Measurements from ENCODE around the gene ASB15.

ASB15 gene

GRCh38 chr7:123609883-123610239 is 8.2 kb downstream of the ASB15 start:
- Histone ChIP-seq H3K4me1 (no peaks in the 10 kb centered on the region), H3K36me3 (no peaks in the 10 kb centered on the region), H3K27ac (no peak overlapping the region), H3K4me3 (no peak overlapping the region), H3K9ac (no peak overlapping the region), H3K27me3 (no peaks in the 10 kb centered on the region), H4K20me1 (no peaks in the 10 kb centered on the region), H3K4me2 (no peak overlapping the region), H3K9me3 (no peaks in the 10 kb centered on the region)
- TF ChIP-seq Cebpa-rat (IDR thresholded peaks at IDR 0.05): no peak

GRCh38 chr7:123612024-123612423 is 10.4 kb downstream of the ASB15 start:
- Histone ChIP-seq H3K4me2 (no peak overlapping the region), H3K9ac (no peak overlapping the region), H4K20me1 (no peaks in the 10 kb centered on the region), H3K27me3 (no peaks in the 10 kb centered on the region), H3K4me3 (no peak overlapping the region), H3K4me1 (no peaks in the 10 kb centered on the region), H3K36me3 (no peaks in the 10 kb centered on the region), H3K9me3 (no peaks in the 10 kb centered on the region), H3K27ac (no peak overlapping the region)
- TF ChIP-seq Cebpa-rat (IDR thresholded peaks at IDR 0.05): no peak

DNA sequence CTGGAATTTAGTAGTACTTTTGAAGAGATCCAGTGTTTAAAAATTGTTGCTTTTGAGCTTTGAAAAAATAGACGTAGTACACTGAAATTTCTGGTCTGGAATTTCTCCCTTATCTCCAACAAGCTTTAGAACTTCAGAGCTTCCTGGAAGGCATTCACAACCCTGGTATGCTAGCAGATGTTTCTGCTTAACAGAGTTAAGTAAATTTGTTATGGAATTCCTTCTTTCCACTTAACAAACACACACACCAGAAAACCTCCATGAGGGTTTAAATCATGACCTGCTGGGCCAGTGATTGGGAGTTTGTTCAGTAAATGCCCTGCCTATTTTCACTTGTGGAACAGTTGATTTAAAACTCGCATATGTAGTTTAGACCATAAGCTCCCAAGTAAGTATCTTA is 13.7 kb downstream of the ASB15 start:
- Histone ChIP-seq H3K4me1 (no peaks in the 10 kb centered on the region), H3K27ac (no peak overlapping the region), H3K9ac (no peak overlapping the region)

GRCh38 chr7:123616223-123616622 is 14.6 kb downstream of the ASB15 start:
- Histone ChIP-seq H3K27ac (no peak overlapping the region), H3K36me3 (no peaks in the 10 kb centered on the region), H3K4me3 (no peak overlapping the region), H3K4me2 (no peak overlapping the region), H3K4me1 (no peaks in the 10 kb centered on the region), H3K9me3 (no peaks in the 10 kb centered on the region), H3K9ac (no peak overlapping the region), H4K20me1 (no peaks in the 10 kb centered on the region), H3K27me3 (no peaks in the 10 kb centered on the region)
- TF ChIP-seq Cebpa-rat (IDR thresholded peaks at IDR 0.05): no peak

More for the DNA sequence above, 13.7 kb downstream of the ASB15 start:
- H3K4me2 ChIP-seq: no peak overlapping the region
- TF ChIP-seq Cebpa-rat (IDR thresholded peaks at IDR 0.05): no peak
- H3K27me3 ChIP-seq: no peaks in the 10 kb centered on the region
- no peaks in the 10 kb centered on the region for H3K9me3 ChIP-seq
- H3K4me3 ChIP-seq: no peak overlapping the region
- H4K20me1 ChIP-seq: no peaks in the 10 kb centered on the region
- H3K36me3 ChIP-seq: no peaks in the 10 kb centered on the region

- no peak for TF ChIP-seq Cebpa-rat (IDR thresholded peaks at IDR 0.05)
- H3K4me3 ChIP-seq: no peak overlapping the region
Observed at GRCh38 chr7:123621707-123622106, 20.1 kb downstream of the ASB15 start.

GRCh38 chr7:123622660-123623386 is 21.2 kb downstream of the ASB15 start:
- TF ChIP-seq Cebpa-rat (IDR thresholded peaks at IDR 0.05): no peak
- no peaks in the 10 kb centered on the region for H3K36me3 ChIP-seq
- H3K4me2 ChIP-seq: no peak overlapping the region
- no peak overlapping the region for H3K9ac ChIP-seq
- no peak overlapping the region for H3K27ac ChIP-seq
- H4K20me1 ChIP-seq: no peaks in the 10 kb centered on the region
- H3K4me3 ChIP-seq: no peak overlapping the region
- no peaks in the 10 kb centered on the region for H3K27me3 ChIP-seq
- H3K4me1 ChIP-seq: no peaks in the 10 kb centered on the region
- no peaks in the 10 kb centered on the region for H3K9me3 ChIP-seq

More at GRCh38 chr7:123621707-123622106, 20.1 kb downstream of the ASB15 start:
- no peak overlapping the region for H3K9ac ChIP-seq
- H3K4me2 ChIP-seq: no peak overlapping the region
- no peaks in the 10 kb centered on the region for H4K20me1 ChIP-seq
- H3K27ac ChIP-seq: no peak overlapping the region
- H3K4me1 ChIP-seq: no peaks in the 10 kb centered on the region
- H3K9me3 ChIP-seq: no peaks in the 10 kb centered on the region
- H3K36me3 ChIP-seq: no peaks in the 10 kb centered on the region
- no peaks in the 10 kb centered on the region for H3K27me3 ChIP-seq

GRCh38 chr7:123624527-123625183 is 23.0 kb downstream of the ASB15 start:
- Histone ChIP-seq H3K9ac (no peak overlapping the region), H3K9me3 (no peaks in the 10 kb centered on the region), H3K4me1 (no peaks in the 10 kb centered on the region), H4K20me1 (no peaks in the 10 kb centered on the region), H3K4me2 (no peak overlapping the region), H3K36me3 (no peaks in the 10 kb centered on the region), H3K27ac (no peak overlapping the region), H3K4me3 (no peak overlapping the region), H3K27me3 (no peaks in the 10 kb centered on the region)
- no peak for TF ChIP-seq Cebpa-rat (IDR thresholded peaks at IDR 0.05)

DNA sequence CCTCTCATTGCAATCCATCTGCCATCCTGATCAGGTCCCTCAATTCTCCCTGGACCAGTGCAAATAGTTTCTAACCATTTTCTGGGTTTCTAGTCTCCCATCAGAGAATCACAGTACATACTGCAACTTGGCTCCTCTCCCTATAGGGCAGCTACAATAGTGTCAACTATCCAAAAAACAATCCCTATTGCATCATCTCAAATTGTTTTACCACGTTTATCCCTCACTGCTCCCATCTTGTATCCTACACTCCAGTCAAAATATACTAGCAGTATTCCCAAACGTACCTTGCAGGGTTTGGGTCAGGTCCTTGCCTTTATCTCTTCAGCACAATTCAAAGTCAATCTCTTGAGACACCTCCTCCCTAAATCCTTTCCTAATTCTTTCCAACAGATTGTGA is 23.6 kb downstream of the ASB15 start:
- H3K27ac ChIP-seq: no peak overlapping the region
- no peaks in the 10 kb centered on the region for H3K27me3 ChIP-seq
- H4K20me1 ChIP-seq: no peaks in the 10 kb centered on the region
- H3K9me3 ChIP-seq: no peaks in the 10 kb centered on the region
- no peak overlapping the region for H3K4me2 ChIP-seq
- no peak for TF ChIP-seq Cebpa-rat (IDR thresholded peaks at IDR 0.05)
- no peaks in the 10 kb centered on the region for H3K36me3 ChIP-seq
- H3K4me3 ChIP-seq: no peak overlapping the region
- no peak overlapping the region for H3K9ac ChIP-seq
- no peaks in the 10 kb centered on the region for H3K4me1 ChIP-seq

- Histone ChIP-seq H3K4me1 (no peaks in the 10 kb centered on the region), H3K9ac (no peak overlapping the region), H3K4me3 (no peak overlapping the region), H3K36me3 (no peaks in the 10 kb centered on the region), H4K20me1 (no peaks in the 10 kb centered on the region), H3K27ac (no peak overlapping the region), H3K4me2 (no peak overlapping the region), H3K9me3 (no peaks in the 10 kb centered on the region), H3K27me3 (no peaks in the 10 kb centered on the region)
- no peak for TF ChIP-seq Cebpa-rat (IDR thresholded peaks at IDR 0.05)
Observed at GRCh38 chr7:123627851-123628250, 26.2 kb downstream of the ASB15 start.

GRCh38 chr7:123628829-123629228 is 27.2 kb downstream of the ASB15 start:
- no peak overlapping the region for H3K4me2 ChIP-seq
- H3K9me3 ChIP-seq: no peaks in the 10 kb centered on the region
- no peak for TF ChIP-seq Cebpa-rat (IDR thresholded peaks at IDR 0.05)
- no peaks in the 10 kb centered on the region for H3K4me1 ChIP-seq
- H4K20me1 ChIP-seq: no peaks in the 10 kb centered on the region
- no peaks in the 10 kb centered on the region for H3K36me3 ChIP-seq
- H3K4me3 ChIP-seq: no peak overlapping the region
- H3K27me3 ChIP-seq: no peaks in the 10 kb centered on the region
- no peak overlapping the region for H3K9ac ChIP-seq
- H3K27ac ChIP-seq: no peak overlapping the region
